ENCODE measurements around the gene EIF2AK2. TPM values are rescaled to one million over a fixed set of nuclear protein-coding genes. Genes with fewer than 3 reads are reported as not detected.

Gene EIF2AK2
- total and polyA plus RNA-seq, 7 donors = 4.8 to 38.5 (median 26.9) TPM

GRCh38 chr2:37156071-37156856 is 516 bp downstream of the EIF2AK2 start:
- WGBS, 2 donors = 1% methylated on average over 27 of the region's 27 CpGs
- intact Hi-C loops (cut with DNase I) = loop anchor here (5.0 kb wide), 2 partner anchors 41 to 76 kb away; partner anchors contain the start of genes CEBPZ, CEBPZOS and NDUFAF7
- TF ChIP-seq CTCF (IDR thresholded peaks at IDR 0.05) (no peak), EP300 (IDR thresholded peaks at IDR 0.05) (no peak), POLR2AphosphoS5 (IDR thresholded peaks at IDR 0.05) (no peak), POLR2A (IDR thresholded peaks at IDR 0.05) (no peak)
- DNase-seq = peak; percentile 87
- H3K36me3 ChIP-seq = no peaks in the 10 kb centered on the region
- H3K4me1 ChIP-seq = peaks cover 0 to 21% (median 16%) of the 10 kb centered on the region in 4 donors
- H3K27me3 ChIP-seq = no peaks in the 10 kb centered on the region
- no peaks in the 10 kb centered on the region for H3K9me3 ChIP-seq
- peak overlapping the region; percentile 88 to 96 (median 92) for H3K27ac ChIP-seq
- peak overlapping the region; percentile 86 to 99 (median 94) for H3K4me3 ChIP-seq

DNA sequence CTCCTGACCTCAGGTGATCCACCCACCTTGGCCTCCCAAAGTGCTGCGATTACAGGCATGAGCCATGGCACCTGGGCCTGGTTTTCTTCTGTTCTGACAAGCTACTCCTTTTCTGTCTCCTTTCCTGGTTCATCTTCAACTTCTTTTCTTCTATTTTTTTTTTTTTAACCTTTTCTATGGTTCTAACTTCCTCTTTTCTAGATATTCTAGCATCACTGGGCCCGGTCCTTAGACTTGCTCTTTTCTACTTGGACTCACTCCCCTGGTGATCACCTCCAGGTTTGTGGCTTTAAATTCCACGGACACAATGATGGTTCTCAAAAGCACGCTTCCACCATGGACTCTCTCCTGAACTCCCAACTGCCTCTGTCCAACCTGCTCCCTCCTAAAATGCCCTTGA is 2.0 kb downstream of the EIF2AK2 start:
- Histone ChIP-seq H3K27ac (no peak overlapping the region), H3K4me3 (no peak overlapping the region), H3K9me3 (no peaks in the 10 kb centered on the region), H3K27me3 (no peaks in the 10 kb centered on the region), H3K4me1 (peaks cover 0 to 28% (median 16%) of the 10 kb centered on the region in 4 donors), H3K36me3 (no peaks in the 10 kb centered on the region)
- DNase-seq = no peak
- intact Hi-C loops (cut with DNase I) = loop anchor here (5.0 kb wide), 2 partner anchors 43 to 78 kb away; partner anchors contain the start of genes CEBPZ, CEBPZOS and NDUFAF7
- TF ChIP-seq POLR2AphosphoS5 (IDR thresholded peaks at IDR 0.05) = no peak
- no peak for TF ChIP-seq EP300 (IDR thresholded peaks at IDR 0.05)
- no peak for TF ChIP-seq POLR2A (IDR thresholded peaks at IDR 0.05)
- TF ChIP-seq CTCF (IDR thresholded peaks at IDR 0.05) = no peak
- 78 to 94% methylated on average over 4 of the region's 4 CpGs for WGBS, 2 donors

- no peak for TF ChIP-seq POLR2A (IDR thresholded peaks at IDR 0.05)
- no peak for TF ChIP-seq POLR2AphosphoS5 (IDR thresholded peaks at IDR 0.05)
- TF ChIP-seq EP300 (IDR thresholded peaks at IDR 0.05) = no peak
- no peak for TF ChIP-seq CTCF (IDR thresholded peaks at IDR 0.05)
- intact Hi-C loops (cut with DNase I) = no loop called here
- Histone ChIP-seq H3K4me1 (peaks cover 0 to 30% (median 16%) of the 10 kb centered on the region in 4 donors), H3K36me3 (peaks cover 0 to 9% (median 0%) of the 10 kb centered on the region in 4 donors), H3K4me3 (no peak overlapping the region), H3K9me3 (no peaks in the 10 kb centered on the region), H3K27me3 (no peaks in the 10 kb centered on the region), H3K27ac (no peak overlapping the region)
- DNase-seq = no peak
- 88 to 94% methylated on average over 5 of the region's 5 CpGs for WGBS, 2 donors
Observed at GRCh38 chr2:37153224-37153623, 3.6 kb downstream of the EIF2AK2 start.

- intact Hi-C loops (cut with DNase I) = no loop called here
- Histone ChIP-seq H3K4me1 (peaks cover 0 to 9% (median 0%) of the 10 kb centered on the region in 4 donors), H3K27me3 (no peaks in the 10 kb centered on the region), H3K27ac (no peak overlapping the region), H3K4me3 (no peak overlapping the region), H3K9me3 (no peaks in the 10 kb centered on the region), H3K36me3 (peaks cover 8 to 43% (median 15%) of the 10 kb centered on the region in 4 donors)
- no peak for DNase-seq
- 11 to 44% methylated on average over 6 of the region's 6 CpGs for WGBS, 2 donors
- TF ChIP-seq EP300 (IDR thresholded peaks at IDR 0.05) (no peak), POLR2AphosphoS5 (IDR thresholded peaks at IDR 0.05) (no peak), POLR2A (IDR thresholded peaks at IDR 0.05) (no peak), CTCF (IDR thresholded peaks at IDR 0.05) (no peak)
Observed at GRCh38 chr2:37149626-37150322, 7.0 kb downstream of the EIF2AK2 start.
